ENCODE results near the gene FUT8.
A peak's percentile ranks its signal among the peaks of the same experiment; 100 is the strongest.

The FUT8 gene

DNA sequence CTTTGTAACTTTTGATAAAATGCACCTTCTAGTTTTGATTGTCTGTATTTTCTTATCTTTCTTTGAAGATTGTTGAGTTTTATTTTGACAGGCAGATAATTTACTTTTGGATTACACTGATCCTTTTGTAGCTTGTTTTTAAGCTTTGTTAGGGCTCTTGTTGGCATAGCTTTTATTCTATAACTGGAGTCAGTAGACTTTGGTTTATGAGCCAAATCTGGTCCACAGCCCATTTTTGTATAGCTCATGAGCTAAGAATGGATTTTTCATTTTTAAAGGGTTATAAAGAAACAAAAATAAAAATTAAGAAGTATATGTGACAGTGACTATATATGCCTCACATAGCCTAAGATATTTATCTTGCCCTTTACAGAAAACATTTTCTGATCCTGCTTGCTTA is 142.3 kb downstream of the FUT8 start:
- DNase-seq (ENCODE audit: low read depth, low spot score): no peak

DNA sequence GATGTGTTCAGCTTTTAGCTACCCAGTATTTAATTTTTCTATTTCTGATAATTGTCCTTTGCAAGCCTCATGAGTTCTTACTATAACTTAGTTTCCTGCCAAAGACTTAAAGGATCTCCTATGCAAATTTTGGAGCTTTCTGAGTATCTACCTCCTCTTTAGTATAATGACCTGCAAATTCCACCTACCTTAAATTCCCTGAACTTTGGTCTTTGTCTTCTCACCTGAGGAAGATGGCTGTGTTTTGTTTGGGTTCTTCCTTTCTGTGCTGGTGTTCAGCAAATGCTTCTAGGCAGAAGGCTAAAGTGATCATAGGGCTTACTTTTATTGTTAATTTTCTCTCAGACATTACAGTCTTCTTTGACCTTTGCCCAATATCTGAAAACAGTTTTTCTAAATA is 142.8 kb downstream of the FUT8 start:
- no peak for DNase-seq (ENCODE audit: low read depth, low spot score)

GRCh38 chr14:65558363-65558762 is 145.8 kb downstream of the FUT8 start:
- DNase-seq (ENCODE audit: low read depth, low spot score): no peak

DNA sequence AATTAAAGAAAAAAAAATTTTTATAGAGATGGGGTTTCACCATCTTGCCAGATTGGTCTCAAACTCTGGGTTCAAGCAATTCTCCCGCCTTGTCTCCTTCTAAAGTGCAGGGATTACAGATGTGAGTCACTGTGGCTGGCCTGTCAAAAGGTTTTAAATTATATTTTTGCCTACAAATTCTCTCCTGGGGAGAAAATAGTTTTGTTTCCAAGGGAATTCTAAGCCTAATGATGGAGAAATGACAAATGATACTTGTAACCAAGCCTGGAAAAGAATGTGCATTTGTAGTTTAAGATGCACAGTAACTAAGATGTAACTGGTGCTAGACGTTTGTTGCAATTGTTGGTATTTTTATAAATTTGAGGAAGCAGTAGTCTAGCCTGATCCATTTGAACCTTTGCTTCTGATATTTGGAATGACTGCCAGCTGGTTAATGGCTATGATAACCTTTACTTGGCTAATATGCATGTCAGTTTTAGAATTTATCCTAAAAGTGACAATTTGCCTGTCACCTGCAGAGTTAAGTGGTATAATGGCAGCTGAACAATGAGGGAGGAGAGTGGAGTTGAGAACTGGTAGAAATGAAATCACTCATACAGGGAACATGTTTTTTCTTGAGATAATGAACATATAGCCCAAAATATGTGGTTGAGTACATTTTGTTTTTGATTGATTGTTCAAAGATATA is 148.0 kb downstream of the FUT8 start:
- no peak for DNase-seq (ENCODE audit: low read depth, low spot score)

DNA sequence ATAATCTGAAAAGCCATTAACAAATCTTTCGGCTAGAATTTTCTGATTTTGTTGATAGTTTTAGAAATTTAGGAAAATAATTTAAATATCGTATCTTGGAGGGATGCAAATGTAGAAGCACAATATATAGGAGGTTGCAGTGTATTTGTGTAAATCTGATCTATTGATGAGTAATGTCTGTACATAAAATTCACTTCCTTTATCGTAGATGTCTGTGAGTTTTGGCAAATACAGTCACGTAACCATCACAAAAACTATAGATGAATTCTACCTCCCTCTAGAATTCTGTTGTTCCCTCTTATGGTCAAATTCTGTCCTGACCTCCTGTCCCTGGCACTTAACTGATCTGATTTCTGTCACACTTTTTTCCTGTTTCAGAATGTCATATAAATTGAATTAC is 151.8 kb downstream of the FUT8 start:
- DNase-seq (ENCODE audit: low read depth, low spot score): no peak

- no peak for DNase-seq (ENCODE audit: low read depth, low spot score)
Observed at GRCh38 chr14:65565948-65566347, 153.4 kb downstream of the FUT8 start.

DNA sequence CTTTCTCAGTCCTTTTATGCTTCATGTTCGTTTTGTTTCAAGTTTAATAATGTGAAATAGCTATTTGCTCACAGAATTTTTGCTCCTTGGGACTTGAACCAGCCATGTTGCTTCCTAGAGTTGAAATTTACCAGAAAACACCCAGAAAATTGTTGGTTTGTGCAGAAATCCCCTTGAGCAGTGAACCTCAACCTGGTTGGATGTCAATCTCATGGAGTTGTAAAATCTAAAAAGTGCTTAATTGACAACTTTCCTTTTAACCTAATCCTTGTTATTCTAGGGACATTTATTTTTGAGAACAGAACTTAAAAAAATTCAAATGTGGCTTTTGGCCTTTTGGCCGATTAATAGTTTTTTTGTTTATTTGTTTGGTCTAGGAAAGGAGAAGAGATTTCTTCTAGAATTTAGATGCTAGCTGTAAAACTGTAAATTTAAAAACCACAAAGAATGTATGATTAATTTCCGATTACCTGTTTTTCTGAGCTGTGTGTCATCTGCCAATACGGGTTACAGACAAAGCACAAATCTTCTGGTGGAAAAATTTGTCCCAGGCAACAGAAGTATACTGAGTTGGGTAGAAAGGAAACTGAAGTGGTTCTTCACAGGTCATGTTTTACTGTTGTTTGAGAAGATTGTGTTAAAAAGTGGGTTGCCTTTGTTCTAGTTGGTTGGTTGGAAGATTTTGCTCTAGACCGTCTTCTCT is 154.4 kb downstream of the FUT8 start:
- DNase-seq (ENCODE audit: low read depth, low spot score): no peak

GRCh38 chr14:65574611-65575010 is 162.1 kb downstream of the FUT8 start:
- no peak for DNase-seq (ENCODE audit: low read depth, low spot score)

DNA sequence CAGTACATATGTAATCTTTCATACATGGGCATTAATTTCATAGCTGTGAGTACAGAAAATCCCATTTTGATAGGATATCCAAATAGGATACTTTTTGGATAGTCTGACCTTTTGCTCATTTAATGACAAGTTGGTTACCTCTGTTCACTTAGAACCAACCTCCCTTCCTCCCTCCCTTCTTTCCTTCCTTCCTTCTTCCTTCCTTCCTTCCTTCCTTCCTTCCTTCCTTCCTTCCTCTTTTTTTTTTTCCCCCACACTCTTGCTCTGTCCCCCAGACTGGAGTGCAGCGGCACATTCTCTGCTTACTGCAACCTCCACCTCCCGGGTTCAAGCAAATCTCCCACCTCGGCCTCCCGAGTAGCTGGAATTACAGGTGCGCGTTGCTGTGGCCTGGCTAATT is 162.9 kb downstream of the FUT8 start:
- no peak for DNase-seq (ENCODE audit: low read depth, low spot score)

DNA sequence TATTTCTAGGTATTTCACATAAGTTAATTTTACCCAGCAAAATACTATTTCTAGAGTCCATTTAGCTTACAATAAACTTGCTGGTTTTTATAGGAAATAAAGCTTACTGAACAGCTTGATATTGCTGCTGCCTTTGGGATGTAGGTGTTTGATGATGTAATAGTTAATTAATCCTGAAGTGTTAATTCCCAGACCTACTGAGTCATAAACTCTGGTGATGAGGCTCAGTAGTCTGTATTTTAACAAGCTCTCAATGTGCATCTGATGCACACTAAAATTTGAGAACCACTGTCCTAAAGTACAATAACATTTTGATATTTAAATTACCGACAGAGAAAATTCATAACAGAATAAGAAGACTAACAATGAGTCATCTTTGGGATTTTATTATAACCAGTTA is 168.4 kb downstream of the FUT8 start:
- DNase-seq (ENCODE audit: low read depth, low spot score): no peak

DNA sequence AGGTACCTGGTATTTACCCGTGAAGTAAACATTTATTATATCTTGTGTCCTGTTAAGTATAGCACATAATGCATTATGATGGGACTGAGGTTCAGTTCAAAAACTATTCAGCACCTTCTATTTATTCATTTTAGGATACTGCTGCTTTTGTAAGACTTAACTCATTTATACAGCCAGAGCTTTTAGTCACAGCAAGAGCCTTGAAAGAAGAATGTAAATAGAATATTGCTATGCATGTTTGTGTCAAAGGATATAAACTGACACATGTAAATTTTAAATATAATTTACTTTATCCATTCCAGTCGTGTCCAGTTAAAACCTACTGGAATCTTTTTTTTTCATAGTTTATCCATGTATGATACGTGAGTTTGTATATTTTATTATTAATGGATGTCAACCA is 168.8 kb downstream of the FUT8 start:
- DNase-seq (ENCODE audit: low read depth, low spot score): no peak

- no peak for DNase-seq (ENCODE audit: low read depth, low spot score)
Observed at GRCh38 chr14:65581799-65582198, 169.3 kb downstream of the FUT8 start.

DNA sequence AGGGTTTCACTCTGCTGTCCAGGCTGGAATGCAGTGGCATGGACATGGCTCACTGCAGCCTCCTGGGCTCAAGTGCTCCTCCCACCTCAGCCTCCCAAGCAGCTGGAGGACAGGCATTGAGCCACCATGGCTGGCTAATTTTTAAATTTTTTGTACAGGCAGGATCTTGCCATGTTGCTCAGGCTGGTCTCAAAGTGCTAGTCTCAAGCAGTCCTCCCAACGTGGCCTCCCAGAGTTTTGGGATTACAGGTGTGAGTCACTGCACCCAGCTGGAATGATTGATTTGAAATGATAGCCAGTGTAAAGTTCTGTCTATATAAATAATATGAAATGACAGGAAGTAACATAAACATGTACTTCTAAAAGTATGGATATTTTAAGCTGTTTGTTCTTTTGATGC is 172.7 kb downstream of the FUT8 start:
- DNase-seq (ENCODE audit: low read depth, low spot score): no peak

GRCh38 chr14:65588426-65589140 is 176.1 kb downstream of the FUT8 start:
- DNase-seq (ENCODE audit: low read depth, low spot score): no peak

DNA sequence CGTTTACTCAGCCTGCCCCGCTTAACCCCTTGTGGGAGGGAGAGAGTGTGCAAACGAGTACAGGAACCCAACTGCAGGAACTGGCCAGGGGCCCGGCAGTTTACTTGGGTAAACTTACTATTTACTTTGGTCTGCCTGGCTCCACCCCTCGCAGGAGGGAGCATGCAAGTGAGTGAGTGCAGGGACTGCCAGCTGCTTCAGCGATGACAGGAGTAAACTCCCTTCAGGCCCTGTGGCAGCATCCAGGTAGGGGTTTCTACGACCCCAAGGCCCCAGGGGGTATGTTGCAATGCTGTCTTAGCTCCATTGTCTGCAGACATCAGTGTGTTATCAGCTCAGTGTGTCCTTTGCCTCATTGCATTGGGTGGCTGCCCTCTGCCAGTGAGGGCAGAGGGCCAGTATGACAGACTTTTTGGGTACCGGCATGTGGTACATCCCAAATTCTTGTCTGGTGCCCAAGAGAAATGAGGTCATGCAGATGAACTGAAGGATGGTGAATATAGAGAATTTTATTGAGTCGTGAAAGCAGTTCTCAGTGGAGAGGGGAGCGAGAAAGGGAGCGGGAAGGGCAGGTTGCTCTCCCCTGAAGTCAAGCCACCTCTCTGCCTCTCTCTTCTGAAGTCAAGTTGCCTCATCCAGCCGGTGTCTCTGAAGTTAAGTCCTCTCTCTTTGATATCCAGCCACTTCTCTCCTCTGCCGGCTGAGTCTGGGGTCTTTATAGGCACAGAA is 181.8 kb downstream of the FUT8 start:
- DNase-seq (ENCODE audit: low read depth, low spot score): peak; percentile 12

- DNase-seq (ENCODE audit: low read depth, low spot score): no peak
Observed at GRCh38 chr14:65594882-65595237, 182.3 kb downstream of the FUT8 start.

GRCh38 chr14:65599375-65599774 is 186.8 kb downstream of the FUT8 start:
- no peak for DNase-seq (ENCODE audit: low read depth, low spot score)

DNA sequence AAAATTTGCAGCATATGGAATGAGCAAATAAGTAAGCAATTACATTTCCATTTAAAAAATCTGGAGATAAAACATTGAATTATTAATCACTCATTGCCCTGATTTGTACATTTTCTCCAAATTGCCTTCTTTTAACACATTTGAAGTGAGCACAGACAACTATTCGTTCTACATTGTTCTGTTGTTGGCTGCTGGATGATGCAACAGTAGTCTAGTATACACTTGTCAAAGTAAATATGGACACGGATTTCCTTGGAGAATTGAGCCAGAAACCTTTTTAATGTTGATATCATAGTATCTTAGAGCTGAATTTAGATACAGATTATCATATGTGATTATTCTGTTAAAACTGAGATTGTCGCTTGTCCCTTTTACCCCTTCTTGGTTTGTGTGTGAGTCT is 188.2 kb downstream of the FUT8 start:
- DNase-seq (ENCODE audit: low read depth, low spot score): no peak

- no peak for DNase-seq (ENCODE audit: low read depth, low spot score)
Observed at GRCh38 chr14:65604535-65604934, 192.0 kb downstream of the FUT8 start.

GRCh38 chr14:65604936-65605335 is 192.4 kb downstream of the FUT8 start:
- DNase-seq (ENCODE audit: low read depth, low spot score): no peak

- DNase-seq (ENCODE audit: low read depth, low spot score): no peak
Observed at GRCh38 chr14:65606460-65606859, 193.9 kb downstream of the FUT8 start.

GRCh38 chr14:65613131-65613650 is 200.7 kb downstream of the FUT8 start:
- no peak for DNase-seq (ENCODE audit: low read depth, low spot score)
